Stimulated activated naive CD8-positive, alpha-beta T cell treated with anti-CD3 and anti-CD28 coated beads, Interleukin-15, amount 100 ng/mL, for 72 hours (primary cell): ENCODE results near the gene TPPP.
A peak's percentile ranks its signal among the peaks of the same experiment; 100 is the strongest.

Experiments used
- ATAC-seq: fragments of 150-1000 bp; cut with Tn5 transposase; 2 replicates; pipeline ENCODE4 v1.10.0; 2021; ENCODE audit warnings: mild to moderate bottlenecking, moderate library complexity
- DNase-seq, 2 donors: peaks; one replicate each; pipeline ENCODE4 v3.0.0; 2021 to 2022
- H3K27ac Mint-ChIP-seq, 2 donors: one replicate each; pipeline ENCODE4 v1.8.0; 2022; ENCODE audit warnings: mild to moderate bottlenecking in 2 of 2, mixed read lengths in 2 of 2, moderate library complexity in 2 of 2
- H3K27me3 Mint-ChIP-seq: one replicate; pipeline ENCODE4 v1.8.0; 2022; ENCODE audit warnings: mixed read lengths
- H3K4me1 Mint-ChIP-seq: one replicate; pipeline ENCODE4 v1.8.0; 2022; ENCODE audit warnings: mild to moderate bottlenecking, mixed read lengths
- H3K4me3 Mint-ChIP-seq, 2 donors: one replicate each; pipeline ENCODE4 v1.8.0; 2022; ENCODE audit warnings: mild to moderate bottlenecking in 2 of 2, mixed read lengths in 2 of 2, moderate library complexity in 1 of 2
- H3K9me3 Mint-ChIP-seq, 2 donors: one replicate each; pipeline ENCODE4 v1.8.0; 2022; ENCODE audit warnings: mixed read lengths in 2 of 2

The TPPP gene

GRCh38 chr5:665956-666711 lies 27.0 kb downstream of the TPPP start:
- H3K27ac Mint-ChIP-seq = no peak overlapping the region
- ATAC-seq (no peak), DNase-seq (no peak)
- no peaks in the 10 kb centered on the region for H3K27me3 Mint-ChIP-seq
- H3K4me1 Mint-ChIP-seq = no peaks in the 10 kb centered on the region
- H3K4me3 Mint-ChIP-seq = no peak overlapping the region
- no peaks in the 10 kb centered on the region for H3K9me3 Mint-ChIP-seq

DNA sequence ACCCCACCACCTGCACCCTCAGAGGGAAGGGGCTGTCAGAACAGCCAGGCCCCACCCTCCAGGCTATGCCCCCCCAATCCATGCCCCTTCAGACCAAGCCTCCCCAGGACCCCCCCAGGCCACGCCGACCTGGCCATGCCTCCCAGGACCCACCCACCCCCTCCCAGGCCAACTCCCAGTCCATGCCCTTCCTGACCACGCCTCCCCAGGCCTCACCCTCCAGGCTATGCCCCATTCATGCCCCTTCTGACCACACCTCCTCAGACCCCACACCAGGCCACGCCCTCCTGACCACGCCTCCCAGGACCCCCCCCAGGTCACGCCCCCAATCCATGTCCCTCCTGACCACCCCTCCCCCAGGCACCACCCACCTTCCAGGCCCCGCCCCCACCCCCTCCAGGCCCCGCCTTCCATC lies 27.6 kb downstream of the TPPP start:
- DNase-seq (no peak), ATAC-seq (no peak)
- no peaks in the 10 kb centered on the region for H3K27me3 Mint-ChIP-seq
- H3K4me1 Mint-ChIP-seq = no peaks in the 10 kb centered on the region
- H3K9me3 Mint-ChIP-seq = no peaks in the 10 kb centered on the region
- no peak overlapping the region for H3K27ac Mint-ChIP-seq
- H3K4me3 Mint-ChIP-seq = no peak overlapping the region

- H3K27me3 Mint-ChIP-seq = no peaks in the 10 kb centered on the region
- H3K4me3 Mint-ChIP-seq = no peak overlapping the region
- peak overlapping the region in 1 of 2 donors; percentile 63 for H3K27ac Mint-ChIP-seq
- H3K4me1 Mint-ChIP-seq = no peaks in the 10 kb centered on the region
- no peak for DNase-seq
- no peaks in the 10 kb centered on the region for H3K9me3 Mint-ChIP-seq
- ATAC-seq = no peak
Observed at GRCh38 chr5:664994-665360, 28.2 kb downstream of the TPPP start.

DNA sequence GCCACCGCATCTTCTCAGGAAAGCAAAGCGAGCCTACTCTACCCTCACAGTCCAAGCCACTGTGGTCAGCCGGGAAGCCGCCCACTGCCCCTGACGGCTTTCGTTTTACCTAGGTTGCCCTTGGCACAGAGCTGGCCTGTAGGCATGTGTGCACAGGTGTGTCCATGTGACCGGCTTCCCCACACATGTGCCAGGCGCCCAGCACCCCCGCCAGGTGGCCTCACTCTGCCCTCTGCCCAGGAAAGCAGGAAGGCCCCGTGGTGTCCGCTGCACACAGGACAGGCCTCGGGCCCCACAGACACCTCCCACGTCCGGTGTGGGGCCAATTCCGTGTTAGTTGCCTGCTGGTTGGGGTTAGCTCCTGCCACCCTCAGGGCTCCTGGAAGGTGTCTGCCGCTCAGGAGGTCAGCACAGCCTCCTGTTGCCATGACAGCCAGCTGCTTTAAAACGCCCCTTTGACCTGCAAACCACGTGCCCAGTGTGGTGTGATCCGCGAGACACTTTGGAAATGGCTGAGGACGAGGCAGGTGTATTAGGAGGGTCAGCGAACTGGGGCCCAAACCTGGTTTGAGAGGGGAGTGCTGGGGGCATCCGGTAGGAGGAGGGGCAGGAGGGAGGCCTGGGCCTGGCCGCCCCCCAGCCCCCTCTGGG lies 28.7 kb downstream of the TPPP start:
- no peak for DNase-seq
- no peaks in the 10 kb centered on the region for H3K27me3 Mint-ChIP-seq
- H3K4me1 Mint-ChIP-seq = no peaks in the 10 kb centered on the region
- no peak overlapping the region for H3K4me3 Mint-ChIP-seq
- no peak for ATAC-seq
- no peaks in the 10 kb centered on the region for H3K9me3 Mint-ChIP-seq
- H3K27ac Mint-ChIP-seq = no peak overlapping the region

GRCh38 chr5:663436-664342 lies 29.5 kb downstream of the TPPP start:
- no peak overlapping the region for H3K27ac Mint-ChIP-seq
- H3K9me3 Mint-ChIP-seq = no peaks in the 10 kb centered on the region
- H3K4me3 Mint-ChIP-seq = no peak overlapping the region
- no peaks in the 10 kb centered on the region for H3K27me3 Mint-ChIP-seq
- no peak for DNase-seq
- no peak for ATAC-seq
- no peaks in the 10 kb centered on the region for H3K4me1 Mint-ChIP-seq

DNA sequence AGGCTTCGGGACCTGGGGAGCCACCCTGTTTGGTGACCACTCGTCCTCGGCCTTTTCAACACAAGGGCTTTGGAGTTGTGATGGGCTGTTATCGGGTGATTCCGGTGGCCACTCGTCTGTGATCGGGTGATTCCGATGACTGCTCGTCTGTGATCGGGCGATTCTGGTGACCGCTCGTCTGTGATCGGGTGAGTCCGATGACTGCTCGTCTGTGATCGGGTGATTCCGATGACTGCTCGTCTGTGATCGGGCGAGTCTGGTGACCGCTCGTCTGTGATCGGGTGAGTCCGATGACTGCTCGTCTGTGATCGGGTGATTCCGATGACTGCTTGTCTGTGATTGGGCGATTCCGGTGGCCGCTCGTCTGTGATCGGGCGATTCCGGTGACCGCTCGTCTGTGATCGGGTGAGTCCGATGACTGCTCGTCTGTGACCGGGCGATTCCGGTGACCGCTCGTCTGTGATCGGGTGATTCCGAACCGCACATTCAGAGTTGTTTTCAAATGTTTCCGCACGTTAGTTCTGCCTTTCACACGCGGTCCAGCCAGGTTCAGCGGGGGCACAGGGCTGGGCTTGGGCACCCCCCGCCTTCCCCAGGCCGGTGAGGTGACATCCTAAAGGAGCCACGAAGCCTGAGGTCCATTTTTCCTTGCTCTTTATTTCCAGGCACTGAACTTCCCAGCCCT lies 30.3 kb downstream of the TPPP start:
- no peak for ATAC-seq
- Mint-ChIP-seq H3K27ac (no peak overlapping the region), H3K27me3 (no peaks in the 10 kb centered on the region), H3K9me3 (no peaks in the 10 kb centered on the region), H3K4me1 (no peaks in the 10 kb centered on the region), H3K4me3 (no peak overlapping the region)
- no peak for DNase-seq

GRCh38 chr5:661891-662750 lies 31.0 kb downstream of the TPPP start:
- no peak for ATAC-seq
- H3K4me3 Mint-ChIP-seq = no peak overlapping the region
- H3K9me3 Mint-ChIP-seq = no peaks in the 10 kb centered on the region
- no peaks in the 10 kb centered on the region for H3K4me1 Mint-ChIP-seq
- no peak for DNase-seq
- peak overlapping the region in 1 of 2 donors; percentile 42 for H3K27ac Mint-ChIP-seq
- H3K27me3 Mint-ChIP-seq = no peaks in the 10 kb centered on the region

- H3K9me3 Mint-ChIP-seq = no peaks in the 10 kb centered on the region
- no peak for ATAC-seq
- H3K27me3 Mint-ChIP-seq = no peaks in the 10 kb centered on the region
- DNase-seq = no peak
- no peak overlapping the region for H3K4me3 Mint-ChIP-seq
- H3K27ac Mint-ChIP-seq = peak overlapping the region in 1 of 2 donors; percentile 61
- H3K4me1 Mint-ChIP-seq = no peaks in the 10 kb centered on the region
Observed at GRCh38 chr5:660491-661030, 32.6 kb downstream of the TPPP start.

DNA sequence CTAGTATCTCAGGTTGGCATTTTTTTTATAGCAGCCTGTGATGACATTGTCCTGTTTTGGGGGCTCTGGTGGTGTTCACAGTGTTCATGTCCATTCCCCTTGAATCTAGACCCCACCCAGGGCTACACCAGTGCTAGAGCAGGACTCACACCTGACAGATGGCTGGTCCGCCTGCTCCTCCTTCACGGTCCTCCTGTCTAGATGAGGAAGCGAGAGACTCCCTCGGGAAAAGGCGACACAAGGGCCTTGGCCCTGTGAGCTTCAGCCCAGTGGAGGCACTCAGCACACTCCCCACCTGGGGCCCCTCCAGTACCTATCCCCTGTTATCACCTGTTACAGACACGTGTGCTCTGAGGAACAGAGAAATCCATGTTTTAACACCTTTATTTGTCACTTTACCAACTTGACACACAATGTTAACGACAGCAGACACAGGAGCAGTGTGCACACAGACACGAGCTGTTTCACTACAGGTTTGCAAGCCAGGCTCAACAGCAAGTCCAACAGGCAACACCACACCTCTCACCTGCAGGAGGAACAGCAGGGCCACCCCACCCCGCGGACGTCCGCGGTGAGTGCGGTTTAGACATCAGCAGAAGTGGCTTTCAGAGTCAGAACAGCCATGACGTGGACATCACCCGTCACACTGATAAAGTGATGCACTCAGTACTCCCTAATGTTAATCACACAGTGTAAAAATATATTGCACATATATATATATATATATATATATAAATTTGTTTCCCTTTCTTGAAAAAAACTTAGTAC lies 33.5 kb downstream of the TPPP start:
- H3K27ac Mint-ChIP-seq = no peak overlapping the region
- H3K27me3 Mint-ChIP-seq = no peaks in the 10 kb centered on the region
- H3K4me1 Mint-ChIP-seq = no peaks in the 10 kb centered on the region
- no peak for ATAC-seq
- H3K9me3 Mint-ChIP-seq = no peaks in the 10 kb centered on the region
- no peak overlapping the region for H3K4me3 Mint-ChIP-seq
- no peak for DNase-seq

- ATAC-seq (no peak), DNase-seq (no peak)
- H3K4me1 Mint-ChIP-seq = no peaks in the 10 kb centered on the region
- H3K27me3 Mint-ChIP-seq = no peaks in the 10 kb centered on the region
- no peak overlapping the region for H3K27ac Mint-ChIP-seq
- no peaks in the 10 kb centered on the region for H3K9me3 Mint-ChIP-seq
- no peak overlapping the region for H3K4me3 Mint-ChIP-seq
Observed at GRCh38 chr5:658103-658502, 35.0 kb downstream of the TPPP start.

GRCh38 chr5:657570-657969 lies 35.6 kb downstream of the TPPP start:
- Mint-ChIP-seq H3K9me3 (no peaks in the 10 kb centered on the region), H3K27me3 (no peaks in the 10 kb centered on the region), H3K27ac (peak overlapping the region in 1 of 2 donors; percentile 55), H3K4me3 (no peak overlapping the region), H3K4me1 (no peaks in the 10 kb centered on the region)
- no peak for DNase-seq
- no peak for ATAC-seq

DNA sequence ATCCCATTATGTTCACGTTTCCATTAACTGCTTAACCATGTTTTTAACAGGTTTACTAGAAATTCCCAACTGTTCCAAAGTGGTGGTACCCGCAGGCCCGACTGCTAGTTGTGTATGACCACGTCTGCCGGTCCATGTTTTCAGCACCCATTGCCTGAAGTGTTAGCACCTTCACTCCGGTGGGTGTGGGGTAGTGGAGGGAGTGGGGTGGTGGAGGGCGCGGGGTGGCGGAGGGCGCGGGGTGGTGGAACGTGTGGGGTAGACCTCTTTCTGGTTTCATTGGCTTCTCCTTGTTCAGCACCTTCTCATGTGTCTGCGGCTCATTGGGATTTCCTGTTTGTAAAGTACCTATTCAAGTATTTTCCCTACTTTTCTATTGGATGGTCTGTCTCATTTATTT lies 37.7 kb downstream of the TPPP start:
- H3K9me3 Mint-ChIP-seq = no peaks in the 10 kb centered on the region
- H3K27me3 Mint-ChIP-seq = no peaks in the 10 kb centered on the region
- ATAC-seq (no peak), DNase-seq (no peak)
- no peak overlapping the region for H3K4me3 Mint-ChIP-seq
- H3K27ac Mint-ChIP-seq = no peak overlapping the region
- no peaks in the 10 kb centered on the region for H3K4me1 Mint-ChIP-seq

DNA sequence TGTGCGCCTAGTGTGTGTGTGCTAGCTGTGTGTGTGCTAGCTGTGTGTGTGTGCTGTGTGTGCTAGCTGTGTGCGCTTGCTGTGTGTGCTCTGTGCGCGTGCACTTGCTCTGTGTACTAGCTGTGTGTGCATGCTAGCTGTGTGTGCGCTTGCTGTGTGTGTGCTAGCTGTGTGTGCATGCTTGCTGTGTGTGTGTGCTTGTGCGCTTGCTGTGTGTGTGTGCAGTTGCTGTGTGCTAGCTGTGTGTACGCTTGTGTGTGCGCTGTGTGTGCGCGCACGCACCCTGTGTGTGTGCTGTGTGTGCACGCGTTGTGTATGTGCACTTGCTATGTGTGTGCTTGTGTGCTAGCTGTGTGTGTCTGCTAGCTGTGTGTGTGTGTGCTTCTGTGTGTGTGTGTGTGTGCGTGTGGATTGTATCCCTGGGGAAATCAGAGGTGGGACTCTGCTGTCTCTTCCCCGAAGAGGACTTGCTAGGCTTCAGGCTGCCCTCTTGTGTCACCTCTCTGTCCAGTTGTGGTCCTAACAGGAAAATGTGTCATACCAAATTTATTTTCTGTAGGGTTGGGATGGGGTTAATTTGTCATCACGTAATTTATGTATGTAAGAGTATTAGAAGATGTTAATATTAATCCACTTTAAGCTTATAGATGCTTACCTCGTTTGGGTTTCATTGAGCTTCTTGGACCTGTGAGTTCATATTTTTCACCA lies 38.9 kb downstream of the TPPP start:
- H3K9me3 Mint-ChIP-seq = no peaks in the 10 kb centered on the region
- H3K27me3 Mint-ChIP-seq = no peaks in the 10 kb centered on the region
- no peak overlapping the region for H3K4me3 Mint-ChIP-seq
- DNase-seq (no peak), ATAC-seq (no peak)
- H3K4me1 Mint-ChIP-seq = no peaks in the 10 kb centered on the region
- peak overlapping the region in 1 of 2 donors; percentile 23 for H3K27ac Mint-ChIP-seq
